AG09309 (cell line): ENCODE measurements around the gene TRAPPC10.

Experiments
- DNase-seq: peaks from one replicate; pipeline ENCODE4 v3.0.0-alpha.2; 2010; ENCODE audit warnings: low read depth
- H3K4me3 ChIP-seq: 2 replicates; pipeline ENCODE4 v1.5.1; 2011; ENCODE audit warnings: mild to moderate bottlenecking, low read depth, low read length, moderate library complexity; ENCODE audit not compliant: control insufficient read depth
- TF ChIP-seq, protein P1 (sequence below): IDR thresholded peaks from 2 replicates; pipeline ENCODE4 v1.5.1; 2011; ENCODE audit warnings: mild to moderate bottlenecking, low read depth, low read length, inconsistent platforms; ENCODE audit not compliant: insufficient read depth, control insufficient read depth; ENCODE audit errors: missing control alignments

The TRAPPC10 gene

DNA sequence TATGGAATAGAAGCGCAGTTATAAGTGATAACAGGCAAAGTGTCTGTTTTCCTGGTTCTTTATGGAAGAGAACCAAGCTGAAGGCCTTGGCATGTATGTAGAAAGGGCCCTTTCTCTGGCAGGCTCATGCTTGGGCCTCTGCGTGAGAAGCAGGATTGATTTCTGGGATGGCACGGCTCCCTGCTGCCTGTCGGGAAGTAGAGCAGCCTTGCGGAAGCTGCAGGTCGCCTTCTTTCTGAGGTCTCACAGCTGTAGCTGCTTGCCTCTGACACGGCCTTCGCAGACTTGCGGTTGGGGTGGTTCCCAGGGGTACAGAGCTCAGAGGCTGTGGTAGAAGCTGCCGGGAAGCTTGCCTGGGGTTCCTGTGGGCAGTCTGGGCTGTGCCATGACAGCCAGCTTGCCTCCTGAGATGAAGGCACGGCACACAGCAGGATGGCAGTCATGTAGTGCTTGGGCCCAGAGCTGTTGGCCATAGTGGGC lies 39.4 kb downstream of the TRAPPC10 start:
- DNase-seq: no peak
- no peak overlapping the region for H3K4me3 ChIP-seq
- TF ChIP-seq, protein P1, sequence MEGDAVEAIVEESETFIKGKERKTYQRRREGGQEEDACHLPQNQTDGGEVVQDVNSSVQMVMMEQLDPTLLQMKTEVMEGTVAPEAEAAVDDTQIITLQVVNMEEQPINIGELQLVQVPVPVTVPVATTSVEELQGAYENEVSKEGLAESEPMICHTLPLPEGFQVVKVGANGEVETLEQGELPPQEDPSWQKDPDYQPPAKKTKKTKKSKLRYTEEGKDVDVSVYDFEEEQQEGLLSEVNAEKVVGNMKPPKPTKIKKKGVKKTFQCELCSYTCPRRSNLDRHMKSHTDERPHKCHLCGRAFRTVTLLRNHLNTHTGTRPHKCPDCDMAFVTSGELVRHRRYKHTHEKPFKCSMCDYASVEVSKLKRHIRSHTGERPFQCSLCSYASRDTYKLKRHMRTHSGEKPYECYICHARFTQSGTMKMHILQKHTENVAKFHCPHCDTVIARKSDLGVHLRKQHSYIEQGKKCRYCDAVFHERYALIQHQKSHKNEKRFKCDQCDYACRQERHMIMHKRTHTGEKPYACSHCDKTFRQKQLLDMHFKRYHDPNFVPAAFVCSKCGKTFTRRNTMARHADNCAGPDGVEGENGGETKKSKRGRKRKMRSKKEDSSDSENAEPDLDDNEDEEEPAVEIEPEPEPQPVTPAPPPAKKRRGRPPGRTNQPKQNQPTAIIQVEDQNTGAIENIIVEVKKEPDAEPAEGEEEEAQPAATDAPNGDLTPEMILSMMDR: no peak

DNA sequence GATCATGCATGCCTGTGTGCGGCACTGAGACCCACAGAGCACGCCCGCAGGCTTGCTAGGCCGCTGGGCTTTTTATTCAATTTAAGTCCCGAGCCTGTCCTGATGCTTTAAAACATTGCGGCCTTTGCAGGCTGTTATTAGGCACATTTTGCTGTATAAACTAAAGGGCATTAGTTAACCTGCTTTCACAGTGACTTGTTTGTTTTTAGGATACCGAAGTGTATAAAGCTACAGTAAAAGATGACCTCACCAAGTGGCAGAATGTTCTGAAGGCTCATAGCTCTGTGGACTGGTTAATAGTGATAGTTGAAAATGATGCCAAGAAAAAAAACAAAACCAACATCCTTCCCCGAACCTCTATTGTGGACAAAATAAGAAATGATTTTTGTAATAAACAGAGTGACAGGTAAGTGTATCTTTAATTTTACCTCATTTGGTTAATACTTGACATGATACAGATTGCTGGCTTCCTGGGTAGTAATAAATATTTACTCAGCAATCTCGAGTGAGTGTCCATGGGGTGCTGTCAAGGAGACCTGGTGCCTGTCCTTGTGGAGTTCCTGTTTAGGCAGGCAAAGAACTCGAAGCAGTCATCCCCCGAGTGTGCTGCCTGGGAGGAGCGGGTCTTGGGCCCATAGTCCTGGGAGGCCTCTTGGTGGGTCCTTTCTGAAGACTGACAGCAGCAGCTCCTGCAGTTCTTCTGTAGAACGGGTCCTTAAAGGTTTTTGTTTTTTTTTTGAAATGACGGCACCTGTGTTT lies 40.1 kb downstream of the TRAPPC10 start:
- TF ChIP-seq, protein P1: no peak
- DNase-seq: no peak
- no peak overlapping the region for H3K4me3 ChIP-seq

DNA sequence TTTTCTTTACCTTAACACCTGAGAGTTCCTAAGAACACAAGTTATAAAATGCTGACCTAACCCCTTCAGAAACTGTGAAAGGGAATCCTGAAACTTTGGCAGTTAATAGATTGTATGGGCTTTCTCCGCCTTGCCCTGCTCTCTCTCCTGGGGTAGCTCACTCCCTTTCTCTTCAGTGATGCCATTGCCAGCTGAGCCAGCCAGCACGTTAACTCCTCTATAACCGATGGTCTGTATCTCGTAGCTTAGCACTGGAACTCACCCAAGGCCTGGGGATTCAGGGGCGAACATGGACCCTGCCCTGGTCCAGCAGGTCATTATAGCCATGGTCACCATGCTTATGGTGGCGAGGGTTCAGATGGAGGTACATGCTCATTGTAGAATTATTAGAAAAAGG lies 40.7 kb downstream of the TRAPPC10 start:
- no peak for DNase-seq
- no peak overlapping the region for H3K4me3 ChIP-seq
- TF ChIP-seq, protein P1: no peak

DNA sequence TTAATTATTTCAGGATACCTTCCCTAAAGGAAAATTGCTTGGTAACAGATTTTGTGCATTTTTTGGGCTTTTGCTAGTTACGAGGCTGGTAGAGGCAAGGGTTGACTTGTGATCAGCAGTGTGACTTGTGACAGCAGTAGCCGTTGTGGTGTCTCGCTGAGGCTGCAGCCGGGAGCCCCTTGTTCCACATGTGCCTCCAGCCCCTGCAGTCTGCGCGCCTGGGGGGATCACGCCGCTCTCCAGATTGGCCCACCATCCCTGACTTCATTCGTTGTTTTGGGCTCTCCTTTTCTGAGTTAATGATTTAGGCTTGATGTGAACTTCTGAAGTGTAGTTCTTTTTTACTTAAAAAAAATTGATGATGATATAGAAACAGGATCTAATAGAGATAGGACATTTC lies 41.5 kb downstream of the TRAPPC10 start:
- TF ChIP-seq, protein P1: no peak
- no peak for DNase-seq
- no peak overlapping the region for H3K4me3 ChIP-seq

DNA sequence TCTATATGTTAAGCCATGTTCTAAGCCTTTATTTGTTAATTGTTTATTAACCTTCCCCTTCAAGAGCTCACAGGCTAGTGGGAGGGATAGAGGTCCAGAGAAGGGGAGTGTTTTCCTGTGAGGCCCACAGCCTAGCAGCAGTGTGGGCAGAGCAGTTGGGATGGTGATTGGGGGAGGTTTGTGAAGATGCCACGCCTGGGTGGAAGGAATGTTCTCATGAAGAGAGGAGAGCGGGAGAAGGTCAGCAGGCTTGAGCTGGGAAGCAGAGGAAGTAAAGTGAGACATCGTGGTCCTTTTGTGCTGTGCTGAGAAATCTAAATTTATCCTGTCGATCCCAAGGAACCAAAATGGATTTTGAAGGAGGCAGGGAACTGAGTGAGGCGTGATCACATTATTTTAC lies 42.6 kb downstream of the TRAPPC10 start:
- no peak overlapping the region for H3K4me3 ChIP-seq
- no peak for DNase-seq
- TF ChIP-seq, protein P1: no peak

DNA sequence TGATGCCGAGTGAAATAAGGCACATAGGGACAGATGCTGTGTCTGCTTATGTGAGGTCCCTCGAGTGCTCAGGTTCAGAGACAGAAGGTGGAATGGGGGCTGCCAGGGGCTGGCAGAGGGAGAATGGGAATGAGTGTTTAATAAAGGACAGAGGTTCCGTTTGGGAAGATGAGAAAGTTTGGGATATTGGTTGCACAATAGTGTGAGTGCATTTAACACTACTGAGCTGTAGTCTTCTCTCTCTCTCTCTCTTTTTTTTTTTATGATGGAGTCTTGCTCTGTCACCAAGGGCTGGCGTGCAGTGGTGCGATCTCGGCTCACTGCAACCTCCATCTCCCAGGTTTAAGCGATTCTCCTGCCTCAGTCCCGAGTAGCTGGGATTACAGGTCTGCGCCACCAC lies 44.9 kb downstream of the TRAPPC10 start:
- TF ChIP-seq, protein P1: no peak
- H3K4me3 ChIP-seq: no peak overlapping the region
- DNase-seq: no peak
